ENCODE results near the gene VDR. TPM values are rescaled to one million over a fixed set of nuclear protein-coding genes. Genes with fewer than 3 reads are reported as not detected.
A peak's percentile ranks its signal among the peaks of the same experiment; 100 is the strongest.

VDR gene
- total RNA-seq, 4 donors from 2014 or later = 3.5 to 5.2 (median 3.9) TPM

GRCh38 chr12:47828008-47828975 is 76.5 kb downstream of the VDR start:
- Histone ChIP-seq H3K36me3 (no peaks in the 10 kb centered on the region), H3K4me1 (peaks cover 50 to 67% of the 10 kb centered on the region in 2 donors), H3K4me3 (replicated peaks in 1 of 3) (no peak overlapping the region), H3K27me3 (no peaks in the 10 kb centered on the region), H3K27ac (peak overlapping the region; percentile 66 to 94 (median 94)), H3K9me3 (no peaks in the 10 kb centered on the region)
- DNase-seq = no peak
- 62 to 66% methylated on average over 12 of the region's 14 CpGs for WGBS, 2 donors
- intact Hi-C loops (cut with DNase I) = no loop called here
- TF ChIP-seq POLR2A (IDR thresholded peaks at IDR 0.05) (no peak), CTCF (IDR thresholded peaks at IDR 0.05) (no peak)

GRCh38 chr12:47825173-47825639 is 79.6 kb downstream of the VDR start:
- H3K4me3 ChIP-seq (replicated peaks in 1 of 3) = no peak overlapping the region
- peak; percentile 55 to 62 for DNase-seq
- intact Hi-C loops (cut with DNase I) = no loop called here
- no peaks in the 10 kb centered on the region for H3K27me3 ChIP-seq
- H3K4me1 ChIP-seq = peaks cover 76 to 94% of the 10 kb centered on the region in 2 donors
- no peaks in the 10 kb centered on the region for H3K36me3 ChIP-seq
- 49 to 62% methylated on average over 6 of the region's 6 CpGs for WGBS, 2 donors
- TF ChIP-seq POLR2A (IDR thresholded peaks at IDR 0.05) = no peak
- TF ChIP-seq CTCF (IDR thresholded peaks at IDR 0.05) = no peak
- H3K27ac ChIP-seq = peak overlapping the region; percentile 64 to 98 (median 94)
- no peaks in the 10 kb centered on the region for H3K9me3 ChIP-seq

GRCh38 chr12:47824635-47825034 is 80.2 kb downstream of the VDR start:
- no peak for TF ChIP-seq POLR2A (IDR thresholded peaks at IDR 0.05)
- no peak for TF ChIP-seq CTCF (IDR thresholded peaks at IDR 0.05)
- Histone ChIP-seq H3K4me1 (peaks cover 74 to 88% of the 10 kb centered on the region in 2 donors), H3K27ac (peak overlapping the region; percentile 64 to 98 (median 94)), H3K9me3 (no peaks in the 10 kb centered on the region), H3K36me3 (no peaks in the 10 kb centered on the region), H3K4me3 (replicated peaks in 1 of 3) (no peak overlapping the region), H3K27me3 (no peaks in the 10 kb centered on the region)
- intact Hi-C loops (cut with DNase I) = no loop called here
- no peak for DNase-seq
- WGBS, 2 donors = 54 to 61% methylated on average over 3 of the region's 3 CpGs

- no peaks in the 10 kb centered on the region for H3K27me3 ChIP-seq
- H3K36me3 ChIP-seq = no peaks in the 10 kb centered on the region
- peaks cover 70 to 84% of the 10 kb centered on the region in 2 donors for H3K4me1 ChIP-seq
- TF ChIP-seq CTCF (IDR thresholded peaks at IDR 0.05) (no peak), POLR2A (IDR thresholded peaks at IDR 0.05) (no peak)
- WGBS, 2 donors = 70 to 86% methylated on average over 2 of the region's 2 CpGs
- intact Hi-C loops (cut with DNase I) = no loop called here
- no peak overlapping the region for H3K4me3 ChIP-seq (replicated peaks in 1 of 3)
- H3K9me3 ChIP-seq = no peaks in the 10 kb centered on the region
- no peak for DNase-seq
- H3K27ac ChIP-seq = peak overlapping the region; percentile 64 to 98 (median 94)
These were observed 80.6 kb downstream of the VDR start for GRCh38 chr12:47824198-47824597.
